Osteocyte (in vitro differentiated cells): Measurements from ENCODE around the gene ANKRD12. TPM values are rescaled to one million over a fixed set of nuclear protein-coding genes. Genes with fewer than 3 reads are reported as not detected.
"Not testable (repeated sequence)": the region's sequence is repeated elsewhere in the genome, so short reads cannot be mapped to it uniquely, and the experiment has no call there.

Source experiments
- DNase-seq: peaks from one replicate; pipeline ENCODE4 v3.0.0; 2021; ENCODE audit warnings: mixed read lengths; ENCODE audit not compliant: unreplicated experiment; ENCODE audit errors: extremely low spot score
- H3K27ac Mint-ChIP-seq: one replicate; pipeline ENCODE4 v1.8.0; 2021; ENCODE audit warnings: mild to moderate bottlenecking, mixed read lengths; ENCODE audit not compliant: unreplicated experiment
- H3K27me3 Mint-ChIP-seq: one replicate; pipeline ENCODE4 v1.8.0; 2021; ENCODE audit warnings: mixed read lengths; ENCODE audit not compliant: unreplicated experiment
- H3K36me3 Mint-ChIP-seq: one replicate; pipeline ENCODE4 v1.8.0; 2021; ENCODE audit warnings: mixed read lengths; ENCODE audit not compliant: unreplicated experiment
- H3K4me1 Mint-ChIP-seq: one replicate; pipeline ENCODE4 v1.8.0; 2021; ENCODE audit warnings: mixed read lengths; ENCODE audit not compliant: unreplicated experiment
- H3K4me3 Mint-ChIP-seq: one replicate; pipeline ENCODE4 v1.8.0; 2021; ENCODE audit warnings: mild to moderate bottlenecking, moderate library complexity, mixed read lengths; ENCODE audit not compliant: unreplicated experiment
- H3K9me3 Mint-ChIP-seq: one replicate; pipeline ENCODE4 v1.8.0; 2021; ENCODE audit warnings: mixed read lengths; ENCODE audit not compliant: unreplicated experiment
- total RNA-seq: library from RNA; stranded (reverse); gene quantifications from 2 replicates; pipeline ENCODE4 v1.2.1, GENCODE V29; 2021
- TF ChIP-seq, protein P1 (sequence below): fragments of 200-600 bp; sonication (generic); IDR thresholded peaks from 2 replicates; pipeline ENCODE4 v1.5.0; 2021; ENCODE audit warnings: antibody characterized with exemption, mild to moderate bottlenecking, moderate library complexity

The ANKRD12 gene
- total RNA-seq, 1 donor from 2014 or later, result 40.0 TPM

DNA sequence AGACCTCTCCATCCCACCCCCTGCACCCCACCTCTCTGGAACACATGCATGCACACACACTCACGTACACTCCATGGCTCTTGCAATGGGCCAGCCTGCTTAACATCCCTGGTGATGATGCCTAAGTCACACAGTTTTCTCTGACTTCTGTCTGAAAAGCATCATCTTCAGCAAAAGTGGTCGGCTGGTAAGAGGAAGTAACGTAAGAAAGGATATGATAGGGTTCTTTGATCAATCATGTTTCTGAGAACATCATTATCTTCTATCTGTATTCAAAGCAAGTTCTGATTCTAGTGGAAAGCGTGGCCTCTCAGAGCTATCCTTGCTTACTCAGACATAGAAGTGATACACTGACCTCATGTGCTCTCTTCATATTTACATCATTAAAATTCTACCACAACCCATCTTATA is 45.5 kb upstream of the ANKRD12 start:
- Mint-ChIP-seq H3K27me3 (no peaks in the 10 kb centered on the region), H3K4me1 (peaks cover 27% of the 10 kb centered on the region), H3K36me3 (no peaks in the 10 kb centered on the region), H3K9me3 (no peaks in the 10 kb centered on the region), H3K27ac (no peak overlapping the region), H3K4me3 (no peak overlapping the region)
- no peak for DNase-seq
- TF ChIP-seq, protein P1, sequence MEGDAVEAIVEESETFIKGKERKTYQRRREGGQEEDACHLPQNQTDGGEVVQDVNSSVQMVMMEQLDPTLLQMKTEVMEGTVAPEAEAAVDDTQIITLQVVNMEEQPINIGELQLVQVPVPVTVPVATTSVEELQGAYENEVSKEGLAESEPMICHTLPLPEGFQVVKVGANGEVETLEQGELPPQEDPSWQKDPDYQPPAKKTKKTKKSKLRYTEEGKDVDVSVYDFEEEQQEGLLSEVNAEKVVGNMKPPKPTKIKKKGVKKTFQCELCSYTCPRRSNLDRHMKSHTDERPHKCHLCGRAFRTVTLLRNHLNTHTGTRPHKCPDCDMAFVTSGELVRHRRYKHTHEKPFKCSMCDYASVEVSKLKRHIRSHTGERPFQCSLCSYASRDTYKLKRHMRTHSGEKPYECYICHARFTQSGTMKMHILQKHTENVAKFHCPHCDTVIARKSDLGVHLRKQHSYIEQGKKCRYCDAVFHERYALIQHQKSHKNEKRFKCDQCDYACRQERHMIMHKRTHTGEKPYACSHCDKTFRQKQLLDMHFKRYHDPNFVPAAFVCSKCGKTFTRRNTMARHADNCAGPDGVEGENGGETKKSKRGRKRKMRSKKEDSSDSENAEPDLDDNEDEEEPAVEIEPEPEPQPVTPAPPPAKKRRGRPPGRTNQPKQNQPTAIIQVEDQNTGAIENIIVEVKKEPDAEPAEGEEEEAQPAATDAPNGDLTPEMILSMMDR, result no peak

DNA sequence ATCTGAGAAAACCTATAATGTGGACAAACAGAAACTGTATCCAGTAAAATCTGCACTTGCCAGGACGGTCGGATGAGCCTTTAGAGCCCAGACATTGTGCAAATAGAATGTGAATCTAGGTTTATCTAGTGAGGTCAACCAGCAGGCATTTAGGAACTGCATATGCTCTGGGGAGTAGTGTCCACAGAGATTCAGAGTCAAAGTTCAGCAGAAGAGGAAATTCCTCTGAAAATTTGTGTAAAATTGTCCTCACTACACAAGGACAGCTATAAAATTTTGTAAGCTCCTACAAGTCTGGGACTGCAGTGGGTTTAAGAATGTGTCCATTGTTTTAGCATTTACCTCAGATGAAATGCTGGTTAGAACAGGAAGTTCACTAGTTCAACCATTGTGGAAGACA is 43.9 kb upstream of the ANKRD12 start:
- Mint-ChIP-seq H3K9me3 (no peaks in the 10 kb centered on the region), H3K4me1 (peaks cover 27% of the 10 kb centered on the region), H3K4me3 (no peak overlapping the region), H3K36me3 (no peaks in the 10 kb centered on the region), H3K27me3 (no peaks in the 10 kb centered on the region), H3K27ac (no peak overlapping the region)
- TF ChIP-seq, protein P1, result no peak
- no peak for DNase-seq

DNA sequence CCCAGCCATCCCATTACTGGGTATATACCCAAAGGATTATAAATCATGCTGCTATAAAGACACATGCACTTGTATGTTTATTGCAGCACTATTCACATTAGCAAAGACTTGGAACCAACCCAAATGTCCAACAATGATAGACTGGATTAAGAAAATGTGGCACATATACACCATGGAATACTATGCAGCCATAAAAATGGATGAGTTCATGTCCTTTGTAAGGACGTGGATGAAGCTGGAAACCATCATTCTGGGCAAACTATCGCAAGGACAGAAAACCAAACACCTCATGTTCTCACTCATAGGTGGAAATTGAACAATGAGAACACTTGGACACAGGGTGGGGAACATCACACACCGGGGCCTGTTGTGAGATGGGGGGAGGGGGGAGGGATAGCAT is 43.5 kb upstream of the ANKRD12 start:
- not testable (repeated sequence) for H3K4me3 Mint-ChIP-seq, H3K27ac Mint-ChIP-seq

DNA sequence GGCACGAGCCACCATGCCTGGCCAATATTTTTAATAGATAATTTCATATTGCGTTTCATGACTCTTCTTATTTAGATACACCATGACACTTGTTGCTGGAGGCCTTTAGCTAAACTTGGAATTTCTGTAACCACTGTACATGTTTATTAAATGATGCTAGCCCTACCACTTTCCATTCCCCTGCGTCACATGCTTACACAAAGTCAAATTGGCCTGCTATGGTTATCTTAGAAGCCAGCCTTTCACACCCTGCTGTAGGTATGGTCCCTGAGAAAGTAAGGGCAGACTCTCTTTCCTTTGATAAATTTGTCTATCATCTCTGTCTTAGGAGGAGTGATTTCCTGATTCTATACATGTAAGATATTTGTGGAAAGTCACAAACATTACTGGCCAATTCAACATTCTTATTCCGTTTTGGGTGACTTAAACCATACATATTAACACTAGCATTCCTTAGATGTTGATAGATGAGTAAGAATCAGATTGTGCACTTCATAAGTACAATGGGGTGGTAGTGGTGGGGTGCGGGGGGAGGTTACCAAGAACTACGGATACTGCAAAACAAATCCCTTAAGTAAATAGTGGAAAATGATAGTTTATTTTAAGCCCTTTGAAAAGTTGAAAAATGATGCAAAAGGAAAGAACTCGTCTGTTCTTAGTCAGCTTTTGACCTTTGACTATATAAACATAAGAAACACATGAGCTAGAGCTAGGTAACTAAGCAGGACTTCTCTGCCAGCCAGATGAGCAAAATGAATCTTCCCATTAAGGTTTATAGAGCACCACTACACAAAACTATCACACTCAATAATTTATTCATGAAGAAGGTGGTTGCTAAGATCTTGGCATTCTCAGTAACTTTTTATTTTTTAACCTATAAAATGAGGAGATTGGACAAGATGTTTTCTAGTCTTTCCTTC is 42.0 kb upstream of the ANKRD12 start:
- Mint-ChIP-seq H3K4me3 (peak overlapping the region; percentile 20), H3K4me1 (peaks cover 27% of the 10 kb centered on the region), H3K9me3 (no peaks in the 10 kb centered on the region), H3K27me3 (no peaks in the 10 kb centered on the region), H3K36me3 (no peaks in the 10 kb centered on the region), H3K27ac (peak overlapping the region; percentile 89)
- DNase-seq, result no peak
- TF ChIP-seq, protein P1, result no peak

More for the DNA sequence above, 43.5 kb upstream of the ANKRD12 start:
- not testable (repeated sequence) for H3K9me3 Mint-ChIP-seq, DNase-seq, H3K36me3 Mint-ChIP-seq, H3K27me3 Mint-ChIP-seq
- H3K4me1 Mint-ChIP-seq, result peaks cover 27% of the 10 kb centered on the region

DNA sequence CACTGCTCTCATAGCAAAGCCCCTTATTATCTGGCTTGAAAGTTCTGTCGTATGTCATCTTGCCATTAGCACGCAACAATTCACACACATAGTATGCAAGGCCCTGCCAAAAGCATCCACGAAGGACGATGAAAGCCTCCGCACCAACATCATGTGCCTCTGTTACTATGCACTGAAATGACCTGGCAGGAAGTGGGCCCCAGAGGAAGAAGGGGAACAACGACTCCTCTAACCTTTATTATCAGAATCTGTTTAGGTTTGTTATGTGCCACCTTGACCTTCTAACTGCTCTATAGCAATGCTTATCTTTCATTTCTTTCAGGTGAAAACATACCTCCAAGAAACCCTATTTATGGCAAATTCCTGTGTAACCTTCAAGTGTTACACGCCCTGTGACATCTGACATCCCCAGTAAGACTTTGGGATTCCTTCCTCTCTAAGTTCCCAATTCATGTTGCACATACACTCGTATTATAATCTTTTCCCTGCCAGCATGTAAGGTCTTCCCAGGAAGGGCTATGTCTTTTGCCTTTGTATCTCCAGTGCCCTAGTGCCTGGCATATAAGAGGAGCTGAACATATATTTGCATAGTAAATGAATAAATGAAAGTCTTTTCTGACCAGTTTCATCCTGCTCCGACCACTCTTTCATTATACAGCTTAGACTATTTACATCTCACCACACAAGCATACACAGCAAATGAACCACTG is 41.1 kb upstream of the ANKRD12 start:
- Mint-ChIP-seq H3K27me3 (no peaks in the 10 kb centered on the region), H3K4me3 (no peak overlapping the region), H3K4me1 (peaks cover 27% of the 10 kb centered on the region), H3K36me3 (no peaks in the 10 kb centered on the region), H3K27ac (peak overlapping the region; percentile 89), H3K9me3 (no peaks in the 10 kb centered on the region)
- TF ChIP-seq, protein P1, result no peak
- no peak for DNase-seq
